Omental fat pad (tissue), 4 donors: ENCODE data around the gene MPZL1. TPM values are rescaled to one million over a fixed set of nuclear protein-coding genes. Genes with fewer than 3 reads are reported as not detected.
A peak's percentile ranks its signal among the peaks of the same experiment; 100 is the strongest.

Experiments used
- ATAC-seq: fragments of 150-250 bp; one replicate; pipeline ENCODE4 v1.9.1; 2016; ENCODE audit warnings: mild to moderate bottlenecking, moderate library complexity; ENCODE audit not compliant: low FRiP score
- DNase-seq: peaks from one replicate; pipeline ENCODE4 v3.0.0-alpha.2; 2019; ENCODE audit warnings: low spot score
- total RNA-seq, 4 donors: library from RNA; depleted of rRNA; stranded (reverse); fragments of >200 nt; gene quantifications; one replicate each; pipeline ENCODE4 v1.1.0, GENCODE V29; 2016
- TF ChIP-seq, protein P1 (sequence below), 3 donors: fragments of 450-650 bp; IDR thresholded peaks; one replicate each; pipeline ENCODE4 v1.5.1; 2016 to 2017; ENCODE audit warnings: antibody characterized with exemption in 3 of 3, mild to moderate bottlenecking in 3 of 3, moderate library complexity in 2 of 3

MPZL1 gene
- total RNA-seq, 4 donors from 2014 or later: 102 to 116 (median 108) TPM

DNA sequence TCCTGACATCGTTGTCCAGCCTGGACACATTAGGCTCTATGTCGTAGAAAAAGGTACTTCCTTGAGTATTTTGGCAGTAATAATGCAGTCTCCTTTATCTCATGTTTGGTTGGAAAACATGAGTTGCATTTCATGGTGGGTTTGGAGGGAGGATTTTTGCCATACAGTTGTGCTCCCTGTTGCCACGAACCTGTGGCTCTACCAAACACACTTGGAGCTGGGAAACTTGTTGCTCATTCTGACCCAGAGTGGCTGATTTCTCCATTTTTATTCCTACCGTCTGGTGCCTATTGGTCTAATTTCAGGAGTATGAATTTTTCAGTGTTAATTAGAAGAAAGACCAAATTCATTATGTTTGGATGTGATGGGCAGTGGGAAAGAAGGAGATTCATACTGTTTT is 50.7 kb downstream of the MPZL1 start:
- TF ChIP-seq, protein P1, sequence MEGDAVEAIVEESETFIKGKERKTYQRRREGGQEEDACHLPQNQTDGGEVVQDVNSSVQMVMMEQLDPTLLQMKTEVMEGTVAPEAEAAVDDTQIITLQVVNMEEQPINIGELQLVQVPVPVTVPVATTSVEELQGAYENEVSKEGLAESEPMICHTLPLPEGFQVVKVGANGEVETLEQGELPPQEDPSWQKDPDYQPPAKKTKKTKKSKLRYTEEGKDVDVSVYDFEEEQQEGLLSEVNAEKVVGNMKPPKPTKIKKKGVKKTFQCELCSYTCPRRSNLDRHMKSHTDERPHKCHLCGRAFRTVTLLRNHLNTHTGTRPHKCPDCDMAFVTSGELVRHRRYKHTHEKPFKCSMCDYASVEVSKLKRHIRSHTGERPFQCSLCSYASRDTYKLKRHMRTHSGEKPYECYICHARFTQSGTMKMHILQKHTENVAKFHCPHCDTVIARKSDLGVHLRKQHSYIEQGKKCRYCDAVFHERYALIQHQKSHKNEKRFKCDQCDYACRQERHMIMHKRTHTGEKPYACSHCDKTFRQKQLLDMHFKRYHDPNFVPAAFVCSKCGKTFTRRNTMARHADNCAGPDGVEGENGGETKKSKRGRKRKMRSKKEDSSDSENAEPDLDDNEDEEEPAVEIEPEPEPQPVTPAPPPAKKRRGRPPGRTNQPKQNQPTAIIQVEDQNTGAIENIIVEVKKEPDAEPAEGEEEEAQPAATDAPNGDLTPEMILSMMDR (IDR thresholded peaks at IDR 0.05): no peak
- DNase-seq (no peak), ATAC-seq (no peak)

DNA sequence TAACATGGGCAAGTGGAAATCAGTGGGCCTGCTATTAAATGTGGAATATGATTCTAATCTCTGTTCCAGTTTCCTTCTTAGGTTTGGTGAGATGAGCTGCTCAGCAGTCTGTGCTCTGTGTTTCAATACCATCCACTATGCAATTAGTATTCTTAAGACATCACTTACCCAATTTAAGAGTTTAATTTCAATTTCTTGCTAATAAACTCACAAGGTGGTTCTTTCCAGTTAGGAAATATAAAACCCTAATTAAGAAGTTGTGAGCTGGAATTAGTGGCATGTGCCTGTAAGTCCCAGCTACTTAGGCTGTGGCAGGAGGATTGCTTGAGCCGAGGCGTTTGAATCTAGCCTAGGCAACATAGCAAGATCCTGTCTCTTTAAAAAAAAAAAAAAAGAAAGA is 51.7 kb downstream of the MPZL1 start:
- TF ChIP-seq, protein P1 (IDR thresholded peaks at IDR 0.05): no peak
- DNase-seq: no peak
- ATAC-seq: no peak

DNA sequence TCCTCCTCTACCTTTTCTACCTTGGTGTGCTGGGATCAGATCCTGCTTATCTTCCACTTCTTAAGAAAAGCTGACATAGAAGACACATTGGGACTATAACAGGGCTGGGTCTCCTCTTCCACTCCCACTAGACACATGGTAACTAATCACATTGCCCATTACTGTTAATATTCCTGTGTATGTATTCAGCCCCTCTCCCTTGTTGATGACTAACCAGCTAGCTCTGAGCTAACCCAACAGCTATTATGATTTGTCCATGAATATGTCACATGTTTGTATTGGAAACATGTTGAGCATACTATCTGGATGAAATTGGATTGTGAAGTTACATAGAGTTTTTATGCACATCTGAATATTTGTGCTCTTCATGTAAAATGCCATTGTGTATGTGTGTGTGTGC is 52.9 kb downstream of the MPZL1 start:
- ATAC-seq (peak; percentile 51), DNase-seq (no peak)
- TF ChIP-seq, protein P1 (IDR thresholded peaks at IDR 0.05): no peak

DNA sequence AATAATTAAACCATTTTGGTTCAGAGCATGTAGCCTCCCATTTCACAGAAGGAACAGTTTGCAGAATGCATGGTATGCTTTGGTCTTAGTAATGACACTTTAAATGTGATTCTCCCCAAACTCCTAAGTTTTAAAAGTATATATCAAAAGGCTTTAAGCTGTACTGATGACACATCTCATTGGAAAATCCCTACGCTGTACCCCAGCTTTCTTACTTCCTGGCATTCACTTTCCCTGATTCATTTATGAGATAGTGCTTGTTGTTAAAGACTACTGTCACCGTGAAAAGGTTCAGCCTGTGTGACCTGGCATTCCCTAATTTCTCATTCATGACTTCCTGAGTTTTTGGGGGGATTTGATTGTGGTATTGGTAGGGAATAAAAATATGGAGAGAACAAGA is 53.4 kb downstream of the MPZL1 start:
- no peak for ATAC-seq
- TF ChIP-seq, protein P1 (IDR thresholded peaks at IDR 0.05): no peak

DNA sequence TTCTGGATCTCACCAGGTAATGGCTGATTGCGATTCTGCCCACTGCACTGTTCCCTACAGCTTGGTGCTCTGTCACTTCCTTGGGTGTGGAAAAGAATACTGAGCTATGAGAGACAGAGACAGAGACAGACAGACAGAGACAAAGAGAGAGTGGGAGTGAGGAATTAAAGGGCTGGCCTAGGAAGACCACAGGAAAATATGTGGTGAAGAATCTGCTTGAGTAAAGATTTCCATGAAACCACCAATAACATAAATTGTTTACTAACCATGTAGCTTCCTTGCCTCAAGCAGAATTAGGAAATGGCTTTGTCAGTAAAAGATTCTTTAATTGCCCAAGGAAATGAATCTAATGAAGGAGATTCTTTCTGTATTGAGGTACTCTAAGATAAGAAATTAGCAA is 54.4 kb downstream of the MPZL1 start:
- DNase-seq (no peak), ATAC-seq (no peak)
- TF ChIP-seq, protein P1 (IDR thresholded peaks at IDR 0.05): no peak

More for the DNA sequence above, 53.4 kb downstream of the MPZL1 start:
- no peak for DNase-seq

DNA sequence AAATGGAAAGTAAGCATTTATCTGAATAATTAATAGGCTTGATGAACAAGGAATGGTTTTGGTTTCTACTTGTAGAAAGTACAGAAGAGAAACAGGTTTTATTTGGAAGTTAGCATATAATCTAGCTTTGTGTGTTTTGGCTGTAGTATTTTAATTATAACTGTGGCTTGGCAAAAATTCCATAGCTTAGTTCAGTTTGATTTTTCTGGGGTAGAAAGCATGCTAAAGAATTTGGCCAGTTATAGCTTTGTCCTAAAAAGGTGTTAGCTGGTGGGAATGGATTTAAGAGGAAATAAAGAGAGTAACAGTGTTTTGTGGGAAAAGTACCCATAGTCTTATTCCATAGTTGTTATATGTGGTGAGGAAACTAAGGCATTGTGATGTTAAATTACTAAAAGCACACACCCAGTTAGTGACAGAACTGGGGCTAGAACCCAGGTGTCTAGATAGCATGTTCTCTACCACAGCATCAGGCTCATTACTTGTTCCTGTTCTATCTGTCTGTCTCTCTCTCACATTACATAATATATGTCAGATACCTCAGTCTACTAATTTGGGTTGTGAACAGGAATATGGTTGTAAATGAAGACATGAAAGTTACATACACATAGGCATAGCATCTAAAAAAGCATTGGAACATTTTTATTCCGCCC is 55.0 kb downstream of the MPZL1 start:
- ATAC-seq: no peak
- TF ChIP-seq, protein P1 (IDR thresholded peaks at IDR 0.05): no peak
- no peak for DNase-seq

DNA sequence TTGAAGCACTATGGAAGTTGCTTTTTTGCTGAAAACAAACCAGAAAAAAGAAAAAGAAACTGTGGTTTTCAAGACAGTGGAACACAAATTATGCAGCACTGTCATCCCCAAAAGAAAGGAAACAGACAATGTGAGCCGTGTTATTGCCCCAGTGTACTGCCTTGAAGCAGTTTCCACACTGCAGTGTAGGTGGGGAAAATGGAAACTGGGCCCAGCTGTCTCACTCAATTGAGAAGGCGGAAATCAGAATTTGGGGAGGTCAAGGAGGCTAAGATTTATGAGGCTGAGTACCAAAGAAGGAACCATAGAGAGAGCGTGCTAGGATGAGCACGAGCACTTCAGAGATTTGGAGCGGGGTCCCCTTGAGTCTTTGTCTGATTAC is 55.5 kb downstream of the MPZL1 start:
- ATAC-seq: no peak
- TF ChIP-seq, protein P1 (IDR thresholded peaks at IDR 0.05): no peak
- DNase-seq: no peak
